NOMO-1 treated with dmso at 0.1 percent for 144 hours (cell line): ENCODE measurements around the gene KRI1.
"Not testable (repeated sequence)": the region's sequence is repeated elsewhere in the genome, so short reads cannot be mapped to it uniquely, and the experiment has no call there.

ENCODE experiments used
- DNase-seq: peaks from one replicate; lab custom pipeline; 2025; ENCODE audit not compliant: unreplicated experiment; lab: John Stamatoyannopoulos, UW

Gene KRI1

DNA sequence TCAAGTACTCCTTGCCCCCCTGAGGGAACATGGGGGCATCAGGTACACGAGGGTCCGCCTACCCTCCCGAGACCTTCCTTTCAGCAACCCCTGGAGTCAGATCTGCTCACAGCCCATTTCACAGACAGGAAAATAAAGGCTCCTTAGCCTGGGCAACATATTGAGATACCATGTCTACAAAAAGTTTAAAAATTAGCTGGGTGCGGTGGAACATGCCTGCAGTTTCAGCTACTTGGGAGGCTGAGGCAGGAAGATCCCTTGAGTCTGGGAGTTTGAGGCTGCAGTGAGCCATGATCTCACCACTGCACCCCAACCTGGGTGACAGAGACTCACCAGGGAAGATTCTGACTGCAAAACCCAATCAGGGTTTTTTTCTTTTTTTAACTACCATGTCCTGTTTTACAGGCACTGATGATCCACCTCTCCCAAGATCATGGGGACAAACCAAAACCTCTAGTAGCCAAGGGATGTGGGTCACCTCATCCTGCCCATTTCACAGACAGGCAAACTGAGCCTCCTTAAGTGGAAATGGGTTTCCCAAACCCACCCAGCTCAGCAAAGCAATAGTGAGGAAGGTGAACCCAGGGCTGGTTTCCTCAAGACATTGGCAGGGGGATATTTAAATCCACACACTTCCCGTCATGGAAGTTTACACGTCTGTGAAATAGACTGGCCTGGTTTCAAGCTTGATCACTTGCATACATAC is 9.4 kb upstream of the KRI1 start:
- DNase-seq: no peak

GRCh38 chr19:10574462-10574861 is 8.7 kb upstream of the KRI1 start:
- no peak for DNase-seq

GRCh38 chr19:10573793-10574192 is 8.0 kb upstream of the KRI1 start:
- DNase-seq: not testable (repeated sequence)

GRCh38 chr19:10568826-10569651 is 3.2 kb upstream of the KRI1 start, which contains the start of gene CDKN2D:
CDKN2D (minus strand) TSS chr19:10568979; CDS start chr19:10568653, 326 bp downstream.
- peak; percentile 98 for DNase-seq

GRCh38 chr19:10568062-10568825 is 2.4 kb upstream of the KRI1 start:
- DNase-seq: no peak

DNA sequence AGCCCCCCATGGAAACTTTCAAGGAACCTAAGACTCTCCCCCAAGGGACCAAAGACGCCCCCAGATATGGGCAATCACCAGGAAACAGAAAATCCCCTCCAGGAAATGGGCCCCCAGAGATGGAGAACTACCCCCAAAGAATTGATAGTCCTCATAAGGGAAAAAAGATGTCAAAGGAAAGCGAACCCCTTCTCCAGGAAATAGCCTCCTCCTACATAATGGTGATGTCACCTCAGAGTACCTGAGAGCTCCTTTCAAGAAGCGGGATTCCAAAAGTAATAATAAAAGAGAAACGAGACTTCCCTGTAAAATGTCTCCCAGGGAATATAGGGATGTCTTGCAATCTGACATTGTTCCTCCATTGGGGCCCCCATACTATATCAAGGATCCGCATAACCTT is 1.8 kb upstream of the KRI1 start:
- no peak for DNase-seq

DNA sequence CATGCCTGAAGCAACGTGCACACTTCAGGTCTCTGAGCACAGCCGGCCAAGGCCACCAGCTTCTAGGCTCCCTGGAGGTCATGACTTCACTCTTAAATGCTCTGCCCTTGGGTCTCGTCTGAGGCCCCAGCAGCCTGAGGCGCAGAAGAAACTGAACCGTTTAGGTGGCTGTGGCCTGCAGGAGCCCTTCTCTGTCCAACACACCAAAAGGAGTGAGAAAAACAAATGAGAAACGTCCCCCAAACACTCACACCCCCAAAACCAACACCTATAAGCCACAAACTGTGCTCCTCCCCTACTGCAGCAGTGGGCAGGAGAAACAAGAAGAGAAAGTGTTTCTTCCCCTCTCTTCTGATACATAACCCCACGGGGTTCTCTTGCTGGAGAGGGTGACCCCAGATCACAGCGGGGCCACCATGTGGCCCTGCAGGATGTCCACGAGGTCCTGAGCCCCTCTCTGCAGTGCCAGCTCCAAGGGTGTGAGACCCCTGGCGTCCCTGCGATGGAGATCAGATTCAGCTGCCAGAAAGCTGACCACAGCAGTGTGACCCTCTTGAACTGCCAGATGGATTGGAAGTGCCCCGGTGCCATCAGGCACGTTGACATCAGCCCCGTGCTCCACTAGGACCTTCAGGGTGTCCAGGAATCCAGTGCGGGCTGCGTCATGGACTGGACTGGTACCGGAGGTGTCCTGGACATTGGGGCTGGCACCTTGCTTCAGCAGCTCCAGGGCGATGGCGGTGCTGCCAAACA is 1.0 kb upstream of the KRI1 start:
- DNase-seq: peak; percentile 58

DNA sequence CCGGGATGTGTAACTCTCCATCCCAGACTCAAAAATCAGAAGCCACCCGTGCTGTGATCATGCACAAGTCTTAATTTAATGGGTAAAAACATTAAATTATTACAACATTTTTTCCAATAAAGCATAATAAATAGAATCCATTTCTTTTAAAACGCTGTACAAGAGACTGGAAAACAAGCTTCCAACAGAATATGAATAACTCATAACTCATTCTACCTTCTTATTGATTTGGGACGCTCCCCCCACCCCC is 523 bp upstream of the KRI1 start:
- DNase-seq: no peak

DNA sequence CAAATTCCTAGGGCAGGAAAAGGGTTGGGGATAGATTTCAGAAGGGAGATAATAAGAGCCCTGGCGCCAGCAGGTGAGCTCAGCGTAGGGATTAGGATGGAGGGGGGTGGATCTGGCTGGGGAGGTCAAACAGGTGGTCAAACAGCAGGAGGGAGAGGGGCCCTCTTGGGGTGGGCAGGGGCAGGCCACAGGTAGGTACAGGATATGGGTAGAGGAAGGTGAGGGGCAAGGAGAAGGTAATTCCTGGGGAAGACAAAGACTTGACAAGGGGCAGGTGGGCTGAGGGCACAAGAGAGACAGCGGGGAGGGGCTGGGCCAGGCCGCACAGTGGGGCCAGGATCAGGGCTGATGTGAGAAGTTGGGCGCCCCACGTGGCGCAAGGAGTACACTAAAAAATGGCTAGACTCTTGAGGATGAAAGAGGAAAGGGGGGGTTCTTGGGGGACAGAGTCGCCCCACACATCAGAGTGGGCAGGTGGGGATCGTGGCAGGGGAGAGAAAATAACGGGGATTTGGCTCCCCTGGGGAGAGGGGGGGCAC is 713 bp downstream of the KRI1 start:
- peak; percentile 43 for DNase-seq

- no peak for DNase-seq
Measured at GRCh38 chr19:10562609-10563008, 3.2 kb downstream of the KRI1 start.

DNA sequence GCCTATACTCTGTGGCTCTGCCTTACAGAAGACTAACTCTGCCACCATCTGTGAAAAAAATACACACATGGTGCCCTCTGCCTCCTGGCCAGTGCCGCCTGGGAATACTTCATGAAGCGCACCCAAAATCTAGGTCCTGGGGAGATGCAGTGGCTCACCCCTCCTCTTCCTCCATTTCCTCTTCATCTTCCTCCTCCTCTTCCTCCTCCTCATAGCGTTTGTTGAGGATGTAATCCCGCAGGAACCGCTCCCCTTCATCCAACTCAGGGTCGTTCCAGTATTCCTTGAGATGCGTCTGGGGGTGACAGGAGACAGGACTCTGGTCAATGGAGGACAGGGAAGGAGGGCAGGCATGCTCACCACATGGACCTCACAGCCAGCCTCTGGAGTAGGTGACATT is 5.7 kb downstream of the KRI1 start:
- DNase-seq: no peak

- no peak for DNase-seq
Measured at GRCh38 chr19:10557603-10558197, 8.1 kb downstream of the KRI1 start.

GRCh38 chr19:10555610-10555973 is 10.2 kb downstream of the KRI1 start:
- DNase-seq: no peak

- no peak for DNase-seq
Measured at GRCh38 chr19:10554760-10555609, 10.8 kb downstream of the KRI1 start.

GRCh38 chr19:10553943-10554381 is 11.8 kb downstream of the KRI1 start:
- no peak for DNase-seq

DNA sequence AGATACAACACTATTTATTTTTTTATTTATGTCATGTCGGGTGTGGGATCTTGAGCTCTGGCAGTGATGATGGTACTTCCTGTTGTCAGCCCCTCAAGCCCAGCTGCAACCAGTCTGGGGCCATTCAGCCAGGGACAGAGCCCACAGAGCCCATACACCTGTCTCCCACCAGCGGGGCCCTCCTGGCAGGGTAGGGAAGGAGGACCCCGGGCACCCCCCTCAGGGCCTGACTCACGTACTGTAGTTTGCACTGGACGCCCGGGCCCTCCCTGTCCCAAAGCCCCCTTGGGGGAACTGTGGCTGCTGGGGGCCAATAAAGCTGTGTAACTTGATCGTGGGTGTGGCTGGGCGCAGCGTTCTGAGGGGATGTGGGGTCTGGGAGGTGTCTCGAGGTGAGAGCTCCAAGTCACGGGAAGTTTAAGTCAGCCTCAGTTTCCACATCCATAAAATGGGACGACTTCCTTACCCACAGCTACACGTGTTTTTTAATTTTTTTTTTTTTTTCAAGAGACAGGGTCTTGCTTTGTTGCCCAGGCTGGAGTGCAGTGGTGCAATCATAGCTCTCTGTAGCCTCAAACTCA is 12.6 kb downstream of the KRI1 start:
- DNase-seq: no peak

DNA sequence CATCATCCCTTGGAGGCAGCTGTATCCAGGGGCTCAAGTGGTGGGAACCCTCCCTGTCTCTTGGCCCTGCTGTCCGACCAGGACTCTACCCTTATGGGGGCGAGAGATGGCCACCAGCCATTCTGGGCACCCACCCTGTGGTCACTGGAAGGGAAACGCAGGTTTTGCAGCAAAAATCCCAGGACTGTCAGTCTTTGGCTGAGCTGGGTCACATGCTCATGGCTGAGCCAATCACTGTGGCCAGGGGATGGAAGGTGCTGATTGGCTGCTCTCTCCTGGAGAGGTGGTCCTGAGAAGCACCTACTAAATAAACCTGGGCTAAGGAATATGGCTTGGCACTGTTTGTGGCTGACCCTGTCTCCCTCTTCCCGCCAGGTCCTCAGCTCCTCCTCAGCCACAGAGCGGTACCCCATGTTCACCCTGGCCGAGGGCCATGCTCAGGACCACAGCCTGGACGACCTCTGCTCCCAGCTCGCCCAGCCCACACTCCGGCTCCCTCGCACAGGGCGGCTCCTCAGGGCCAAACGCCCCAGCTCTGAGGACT is 13.2 kb downstream of the KRI1 start:
- no peak for DNase-seq

DNA sequence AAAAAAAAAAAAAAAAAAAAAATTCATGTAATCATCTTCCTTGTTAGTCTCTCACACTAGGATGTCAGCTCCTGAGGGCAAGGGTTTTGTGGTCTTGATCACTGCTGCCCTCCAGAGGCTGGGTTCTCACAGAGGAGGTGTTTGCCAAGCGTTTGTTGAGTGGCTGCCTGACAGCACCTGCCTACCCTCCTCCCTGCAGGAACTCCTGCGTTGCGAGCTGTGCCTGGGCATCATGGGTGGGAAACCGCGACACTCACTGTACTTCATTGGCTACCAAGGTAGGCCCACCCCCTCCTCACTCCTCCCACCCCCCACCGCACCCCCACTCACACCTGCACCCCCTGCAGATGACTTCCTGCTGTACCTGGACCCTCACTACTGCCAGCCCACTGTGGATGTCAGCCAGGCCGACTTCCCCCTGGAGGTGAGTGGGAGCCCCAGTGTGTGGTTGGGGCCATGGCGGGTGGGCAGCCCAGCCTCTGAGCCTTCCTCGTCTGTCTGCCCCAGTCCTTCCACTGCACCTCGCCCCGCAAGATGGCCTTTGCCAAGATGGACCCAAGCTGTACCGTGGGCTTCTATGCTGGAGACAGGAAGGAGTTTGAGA is 14.0 kb downstream of the KRI1 start:
- DNase-seq: peak; percentile 12

- DNase-seq: not testable (repeated sequence)
Measured at GRCh38 chr19:10551006-10551405, 14.8 kb downstream of the KRI1 start.
